ENCODE measurements around the gene ZNHIT6. TPM values are rescaled to one million over a fixed set of nuclear protein-coding genes. Genes with fewer than 3 reads are reported as not detected.

Gene ZNHIT6
- total RNA-seq, 4 donors from 2014 or later, result 11.0 to 13.8 (median 12.5) TPM

DNA sequence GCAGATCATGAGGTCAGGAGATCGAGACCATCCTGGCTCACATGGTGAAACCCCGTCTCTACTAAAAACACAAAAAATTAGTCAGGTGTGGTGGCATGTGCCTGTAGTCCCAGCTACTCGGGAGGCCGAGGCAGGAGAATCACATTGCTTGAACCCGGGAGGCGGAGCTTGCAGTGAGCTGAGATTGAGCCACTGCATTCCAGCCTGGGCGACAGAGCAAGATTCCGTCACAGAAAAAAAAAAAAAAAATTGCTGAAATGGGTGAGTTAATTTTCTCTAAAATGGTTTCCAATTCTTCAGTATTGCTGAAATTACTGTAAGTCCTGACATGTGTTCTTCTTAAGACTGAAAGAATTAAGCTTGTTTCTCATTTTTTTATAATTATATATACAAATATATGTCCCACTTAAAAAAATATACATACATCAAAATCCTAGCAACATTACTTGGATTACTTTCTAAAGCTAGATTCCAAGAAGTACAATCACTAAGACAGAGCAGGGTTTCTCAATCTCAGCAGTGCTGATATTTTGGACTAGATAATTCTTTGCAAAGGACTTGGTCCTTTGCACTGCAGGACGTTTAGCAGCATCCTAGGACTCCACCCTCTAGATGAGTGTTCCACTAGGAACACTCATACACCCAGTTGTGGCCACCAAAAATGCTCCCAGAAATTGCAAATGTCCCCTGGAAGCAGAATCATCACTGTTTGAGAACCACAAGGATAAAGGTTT lies 24.8 kb downstream of the ZNHIT6 start:
- Histone ChIP-seq H3K4me3 (no peak overlapping the region), H3K36me3 (peaks cover 10% of the 10 kb centered on the region), H3K27ac (no peak overlapping the region), H3K9me3 (no peaks in the 10 kb centered on the region), H3K4me1 (no peaks in the 10 kb centered on the region), H3K27me3 (no peaks in the 10 kb centered on the region)
- no peak for DNase-seq (ENCODE audit: low spot score in 2 of 2)
- WGBS, result 91% methylated on average over 9 of the region's 9 CpGs
- TF ChIP-seq POLR2A (IDR thresholded peaks at IDR 0.05) (no peak), POLR2AphosphoS5 (IDR thresholded peaks at IDR 0.05) (no peak), EP300 (IDR thresholded peaks at IDR 0.05) (no peak)
- TF ChIP-seq, protein P1, sequence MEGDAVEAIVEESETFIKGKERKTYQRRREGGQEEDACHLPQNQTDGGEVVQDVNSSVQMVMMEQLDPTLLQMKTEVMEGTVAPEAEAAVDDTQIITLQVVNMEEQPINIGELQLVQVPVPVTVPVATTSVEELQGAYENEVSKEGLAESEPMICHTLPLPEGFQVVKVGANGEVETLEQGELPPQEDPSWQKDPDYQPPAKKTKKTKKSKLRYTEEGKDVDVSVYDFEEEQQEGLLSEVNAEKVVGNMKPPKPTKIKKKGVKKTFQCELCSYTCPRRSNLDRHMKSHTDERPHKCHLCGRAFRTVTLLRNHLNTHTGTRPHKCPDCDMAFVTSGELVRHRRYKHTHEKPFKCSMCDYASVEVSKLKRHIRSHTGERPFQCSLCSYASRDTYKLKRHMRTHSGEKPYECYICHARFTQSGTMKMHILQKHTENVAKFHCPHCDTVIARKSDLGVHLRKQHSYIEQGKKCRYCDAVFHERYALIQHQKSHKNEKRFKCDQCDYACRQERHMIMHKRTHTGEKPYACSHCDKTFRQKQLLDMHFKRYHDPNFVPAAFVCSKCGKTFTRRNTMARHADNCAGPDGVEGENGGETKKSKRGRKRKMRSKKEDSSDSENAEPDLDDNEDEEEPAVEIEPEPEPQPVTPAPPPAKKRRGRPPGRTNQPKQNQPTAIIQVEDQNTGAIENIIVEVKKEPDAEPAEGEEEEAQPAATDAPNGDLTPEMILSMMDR (IDR thresholded peaks at IDR 0.05), result no peak

DNA sequence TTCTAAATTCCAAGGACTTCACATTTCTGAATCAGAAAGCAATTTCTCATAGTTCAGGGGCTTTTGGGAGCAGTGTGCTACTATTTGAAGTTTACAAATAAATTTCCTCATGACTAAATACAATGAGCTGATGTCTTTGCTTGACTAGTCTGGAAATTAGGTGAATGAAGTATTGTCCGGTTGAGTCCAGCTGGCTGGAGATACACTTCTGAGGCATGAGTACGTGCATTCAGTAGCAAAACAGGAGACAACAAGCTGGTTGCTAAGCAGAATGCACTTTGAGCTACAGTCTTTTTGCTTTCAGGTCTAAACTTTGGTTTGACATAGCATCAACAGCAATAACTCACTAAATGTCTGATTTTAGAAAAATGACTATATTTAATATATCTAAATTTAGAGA lies 27.1 kb downstream of the ZNHIT6 start:
- 59% methylated on average over 2 of the region's 2 CpGs for WGBS

DNA sequence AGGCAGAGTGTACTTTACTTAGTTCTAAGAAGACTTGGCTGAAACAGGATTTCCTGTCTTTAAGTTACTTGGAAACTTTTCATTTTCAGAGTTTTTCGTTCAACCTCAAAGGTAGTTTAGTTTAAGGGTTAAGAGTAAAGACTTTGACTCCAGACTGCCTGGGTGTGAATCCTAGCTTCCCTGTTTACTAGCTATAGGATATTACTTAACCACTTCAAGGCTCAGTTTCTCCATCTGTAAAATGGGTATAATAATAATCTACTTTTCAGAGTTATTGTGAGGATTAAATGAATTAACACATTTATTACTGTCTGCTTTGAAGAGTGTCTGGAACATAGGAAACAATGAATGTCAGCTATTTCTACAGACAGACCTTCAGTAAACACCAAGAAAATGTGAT lies 30.0 kb downstream of the ZNHIT6 start:
- no peaks in the 10 kb centered on the region for H3K27me3 ChIP-seq
- H3K9me3 ChIP-seq, result no peaks in the 10 kb centered on the region
- no peaks in the 10 kb centered on the region for H3K4me1 ChIP-seq
- H3K27ac ChIP-seq, result no peak overlapping the region
- no peak for DNase-seq (ENCODE audit: low spot score in 2 of 2)
- 84% methylated on average over 1 of the region's 1 CpG for WGBS
- TF ChIP-seq POLR2A (IDR thresholded peaks at IDR 0.05) (no peak), POLR2AphosphoS5 (IDR thresholded peaks at IDR 0.05) (no peak), EP300 (IDR thresholded peaks at IDR 0.05) (no peak)
- TF ChIP-seq, protein P1 (IDR thresholded peaks at IDR 0.05), result no peak
- H3K4me3 ChIP-seq, result no peak overlapping the region
- H3K36me3 ChIP-seq, result peaks cover 43% of the 10 kb centered on the region

More for the DNA sequence above, 27.1 kb downstream of the ZNHIT6 start:
- no peak for TF ChIP-seq POLR2AphosphoS5 (IDR thresholded peaks at IDR 0.05)
- TF ChIP-seq EP300 (IDR thresholded peaks at IDR 0.05), result no peak
- TF ChIP-seq, protein P1 (IDR thresholded peaks at IDR 0.05), result no peak
- Histone ChIP-seq H3K27me3 (no peaks in the 10 kb centered on the region), H3K9me3 (no peaks in the 10 kb centered on the region), H3K4me1 (no peaks in the 10 kb centered on the region), H3K4me3 (no peak overlapping the region), H3K27ac (no peak overlapping the region), H3K36me3 (peaks cover 23% of the 10 kb centered on the region)
- no peak for DNase-seq (ENCODE audit: low spot score in 2 of 2)

DNA sequence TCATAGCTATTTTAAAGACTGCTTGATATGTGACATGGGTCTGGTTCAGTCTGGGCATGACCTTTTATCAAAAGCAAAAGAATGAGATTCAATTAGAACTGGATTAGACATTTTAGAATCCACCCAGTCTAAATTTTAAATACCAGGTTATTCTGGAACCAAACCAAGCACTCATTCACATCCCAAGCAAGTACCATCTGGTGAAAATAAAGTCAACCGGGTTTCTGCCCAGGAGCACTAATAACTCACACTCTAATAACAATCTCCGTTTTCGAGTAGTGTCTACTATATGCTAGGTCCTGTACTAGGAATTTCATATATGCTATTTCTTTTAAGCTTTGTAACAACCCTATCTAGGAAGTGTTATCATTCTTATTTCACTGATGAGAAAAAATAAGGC lies 30.6 kb downstream of the ZNHIT6 start:
- Histone ChIP-seq H3K36me3 (peaks cover 43% of the 10 kb centered on the region), H3K27ac (no peak overlapping the region), H3K27me3 (no peaks in the 10 kb centered on the region), H3K9me3 (no peaks in the 10 kb centered on the region), H3K4me1 (no peaks in the 10 kb centered on the region), H3K4me3 (no peak overlapping the region)
- TF ChIP-seq, protein P1 (IDR thresholded peaks at IDR 0.05), result no peak
- no peak for TF ChIP-seq EP300 (IDR thresholded peaks at IDR 0.05)
- TF ChIP-seq POLR2A (IDR thresholded peaks at IDR 0.05), result no peak
- no peak for TF ChIP-seq POLR2AphosphoS5 (IDR thresholded peaks at IDR 0.05)
- no peak for DNase-seq (ENCODE audit: low spot score in 2 of 2)
- 53% methylated on average over 3 of the region's 3 CpGs for WGBS

DNA sequence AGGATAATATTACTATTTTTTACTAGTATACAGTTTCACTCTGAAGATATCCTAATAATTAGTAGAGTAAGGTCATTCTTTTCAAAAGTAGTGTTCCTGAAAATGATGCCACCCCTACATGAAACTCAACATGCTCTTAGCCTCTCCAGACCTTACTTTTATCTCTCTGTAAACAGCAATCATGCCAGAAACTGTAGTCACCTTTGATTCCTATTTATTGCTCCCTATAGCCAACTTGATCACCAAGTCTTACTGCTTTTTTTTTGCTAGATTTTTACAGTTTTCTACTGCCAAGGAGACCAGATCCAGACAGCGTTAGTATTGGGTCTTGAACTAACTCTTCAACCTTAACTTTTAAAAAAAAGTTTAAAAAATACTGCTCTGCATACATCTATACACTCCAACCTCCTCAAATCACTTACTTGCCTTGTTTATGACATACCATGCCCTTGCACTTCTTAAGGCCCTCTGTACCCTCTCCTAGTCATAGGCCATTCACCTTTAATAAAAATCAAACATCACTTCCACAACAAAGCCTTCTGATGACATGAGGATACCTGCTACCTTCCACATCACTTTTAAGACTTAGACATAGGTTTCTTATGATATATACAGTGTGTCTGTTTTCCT lies 36.1 kb downstream of the ZNHIT6 start:
- Histone ChIP-seq H3K27me3 (no peaks in the 10 kb centered on the region), H3K36me3 (peaks cover 28% of the 10 kb centered on the region), H3K4me1 (no peaks in the 10 kb centered on the region), H3K4me3 (no peak overlapping the region), H3K9me3 (no peaks in the 10 kb centered on the region), H3K27ac (no peak overlapping the region)
- no peak for TF ChIP-seq POLR2AphosphoS5 (IDR thresholded peaks at IDR 0.05)
- TF ChIP-seq, protein P1 (IDR thresholded peaks at IDR 0.05), result no peak
- no peak for DNase-seq (ENCODE audit: low spot score in 2 of 2)
- 95% methylated on average over 1 of the region's 1 CpG for WGBS

All from suprapubic skin (tissue), 4 donors.